Colonic mucosa (tissue), 4 donors: ENCODE results near the gene SEMA4A. TPM values are rescaled to one million over a fixed set of nuclear protein-coding genes. Genes with fewer than 3 reads are reported as not detected.
A peak's percentile ranks its signal among the peaks of the same experiment; 100 is the strongest.
"Not testable (repeated sequence)": the region's sequence is repeated elsewhere in the genome, so short reads cannot be mapped to it uniquely, and the experiment has no call there.

ENCODE experiments used
- DNase-seq: peaks from one replicate; pipeline ENCODE4 v3.0.0-alpha.2; 2020
- H3K27ac ChIP-seq: fragments of 200-600 bp; one replicate; pipeline ENCODE4 v1.8.0; 2021
- H3K27me3 ChIP-seq: fragments of 200-600 bp; one replicate; pipeline ENCODE4 v1.8.0; 2021
- H3K36me3 ChIP-seq: fragments of 200-600 bp; one replicate; pipeline ENCODE4 v1.8.0; 2021
- H3K4me1 ChIP-seq: fragments of 200-600 bp; one replicate; pipeline ENCODE4 v1.8.0; 2021; ENCODE audit warnings: mild to moderate bottlenecking
- H3K4me3 ChIP-seq: fragments of 200-600 bp; one replicate; pipeline ENCODE4 v1.8.0; 2021
- H3K9ac ChIP-seq, 2 donors: one replicate each; pipeline ENCODE4 v1.7.0; 2013; ENCODE audit warnings: control low read depth in 2 of 2, low read depth in 2 of 2, low read length in 2 of 2
- H3K9me3 ChIP-seq: fragments of 200-600 bp; one replicate; pipeline ENCODE4 v1.8.0; 2021
- CTCF ChIP-seq: fragments of 200-600 bp; IDR thresholded peaks from one replicate; pipeline ENCODE4 v1.8.0; 2022; ENCODE audit warnings: antibody characterized with exemption, mild to moderate bottlenecking
- intact Hi-C: fragments of 100-400 bp; cut with DNase I; formaldehyde crosslinking; loops from one replicate; pipeline ENCODE4 v1.14.1; 2022
- total RNA-seq, 2 donors: library from RNA; stranded (reverse); fragmentation: NEBNext Ultra II Directional in 1 of 2; extraction: Animal tissue kit (Norgen Biotek cat#: 25700) in 1 of 2; gene quantifications; one replicate each; pipeline ENCODE4 v1.2.1, GENCODE V29; 2021
- donor health status: healthy.
- donor health status: DM: no; HTN: no; CAD: no.
- donor health status: DM: no; HTN: no; CAD: no.

SEMA4A gene
- total RNA-seq, 2 donors from 2014 or later = 4.5 to 5.6 TPM

GRCh38 chr1:156180471-156180870 lies 27.1 kb downstream of the SEMA4A start:
- H3K9ac ChIP-seq = no peak overlapping the region
- no peaks in the 10 kb centered on the region for H3K4me1 ChIP-seq
- no peak overlapping the region for H3K4me3 ChIP-seq
- DNase-seq = no peak
- no peak for TF ChIP-seq CTCF
- H3K36me3 ChIP-seq = no peaks in the 10 kb centered on the region
- no peaks in the 10 kb centered on the region for H3K9me3 ChIP-seq
- no peaks in the 10 kb centered on the region for H3K27me3 ChIP-seq
- no peak overlapping the region for H3K27ac ChIP-seq
- intact Hi-C loops = no loop called here

GRCh38 chr1:156181391-156181924 lies 28.1 kb downstream of the SEMA4A start:
- DNase-seq = not testable (repeated sequence)

GRCh38 chr1:156182010-156182779 lies 28.8 kb downstream of the SEMA4A start:
- H3K27ac ChIP-seq, H3K9ac ChIP-seq, H3K36me3 ChIP-seq, DNase-seq, H3K4me3 ChIP-seq, H3K9me3 ChIP-seq, H3K4me1 ChIP-seq, intact Hi-C loops, H3K27me3 ChIP-seq: not testable (repeated sequence)

More at GRCh38 chr1:156181391-156181924, 28.1 kb downstream of the SEMA4A start:
- H3K4me1 ChIP-seq, H3K9ac ChIP-seq, H3K4me3 ChIP-seq, H3K27ac ChIP-seq, intact Hi-C loops, H3K9me3 ChIP-seq, H3K36me3 ChIP-seq, H3K27me3 ChIP-seq: not testable (repeated sequence)

- H3K4me1 ChIP-seq, H3K9ac ChIP-seq, H3K36me3 ChIP-seq, H3K4me3 ChIP-seq, H3K27me3 ChIP-seq, H3K9me3 ChIP-seq, DNase-seq, intact Hi-C loops, H3K27ac ChIP-seq: not testable (repeated sequence)
Observed at GRCh38 chr1:156186347-156187177, 33.2 kb downstream of the SEMA4A start.

GRCh38 chr1:156190265-156190664 lies 36.9 kb downstream of the SEMA4A start:
- H3K9me3 ChIP-seq, DNase-seq, H3K27me3 ChIP-seq, H3K4me1 ChIP-seq, intact Hi-C loops, H3K27ac ChIP-seq, H3K36me3 ChIP-seq, H3K4me3 ChIP-seq, H3K9ac ChIP-seq: not testable (repeated sequence)

GRCh38 chr1:156191292-156191964 lies 38.0 kb downstream of the SEMA4A start:
- intact Hi-C loops = no loop called here
- no peaks in the 10 kb centered on the region for H3K9me3 ChIP-seq
- H3K27me3 ChIP-seq = no peaks in the 10 kb centered on the region
- no peak for TF ChIP-seq CTCF
- H3K27ac ChIP-seq = no peak overlapping the region
- H3K4me3 ChIP-seq = no peak overlapping the region
- H3K9ac ChIP-seq = no peak overlapping the region
- no peaks in the 10 kb centered on the region for H3K4me1 ChIP-seq
- no peaks in the 10 kb centered on the region for H3K36me3 ChIP-seq
- no peak for DNase-seq

GRCh38 chr1:156193208-156193487 lies 39.8 kb downstream of the SEMA4A start:
- H3K27ac ChIP-seq = peak overlapping the region; percentile 63
- no peaks in the 10 kb centered on the region for H3K9me3 ChIP-seq
- peak overlapping the region; percentile 90 for H3K4me3 ChIP-seq
- peaks cover 5% of the 10 kb centered on the region for H3K36me3 ChIP-seq
- intact Hi-C loops = no loop called here
- H3K4me1 ChIP-seq = no peaks in the 10 kb centered on the region
- DNase-seq = no peak
- peak overlapping the region; percentile 44 to 82 for H3K9ac ChIP-seq
- H3K27me3 ChIP-seq = no peaks in the 10 kb centered on the region
- no peak for TF ChIP-seq CTCF
